Jurkat, Clone E6-1 (cell line): ENCODE measurements around the gene PTTG1. TPM values are rescaled to one million over a fixed set of nuclear protein-coding genes. Genes with fewer than 3 reads are reported as not detected.

Source experiments
- DNase-seq: peaks from one replicate; pipeline ENCODE4 v3.0.0-alpha.2; 2011; ENCODE audit warnings: low read depth, low spot score
- H3K4me3 ChIP-seq: 2 replicates; pipeline ENCODE4 v1.5.1; 2011; ENCODE audit warnings: mild to moderate bottlenecking, low read length, control low read depth, moderate library complexity
- polyA plus RNA-seq: library from polyadenylated mRNA; unstranded; fragments of >200 nt; gene quantifications from one replicate; pipeline ENCODE4 v1.2.1, GENCODE V29; 2012; ENCODE audit warnings: missing spikeins; ENCODE audit not compliant: insufficient read length, insufficient read depth

Gene PTTG1
- polyA plus RNA-seq, result 390 TPM

- DNase-seq, result peak; percentile 94
- H3K4me3 ChIP-seq, result peak within 1 kb of the TSS; percentile 95
These were observed at the start of gene PTTG1 for GRCh38 chr5:160421625-160422258. PTTG1 (plus strand) TSS chr5:160421855; CDS start chr5:160422313, 458 bp downstream.

- no peak for DNase-seq
- H3K4me3 ChIP-seq, result no peak overlapping the region
These were observed 46.5 kb upstream of the PTTG1 start for GRCh38 chr5:160375166-160375565.

GRCh38 chr5:160375701-160376100, 46.0 kb upstream of the PTTG1 start:
- DNase-seq, result no peak
- H3K4me3 ChIP-seq, result no peak overlapping the region

- H3K4me3 ChIP-seq, result no peak overlapping the region
- no peak for DNase-seq
These were observed 45.2 kb upstream of the PTTG1 start for GRCh38 chr5:160376416-160376815.

GRCh38 chr5:160377651-160378050, 44.0 kb upstream of the PTTG1 start:
- no peak overlapping the region for H3K4me3 ChIP-seq
- DNase-seq, result no peak

GRCh38 chr5:160378330-160378729, 43.3 kb upstream of the PTTG1 start:
- DNase-seq, result no peak

GRCh38 chr5:160379511-160379910, 42.1 kb upstream of the PTTG1 start:
- no peak for DNase-seq
- H3K4me3 ChIP-seq, result no peak overlapping the region

More at GRCh38 chr5:160378330-160378729, 43.3 kb upstream of the PTTG1 start:
- H3K4me3 ChIP-seq, result no peak overlapping the region

- no peak for DNase-seq
- H3K4me3 ChIP-seq, result no peak overlapping the region
These were observed 41.6 kb upstream of the PTTG1 start for GRCh38 chr5:160380041-160380440.

- H3K4me3 ChIP-seq, result no peak overlapping the region
- no peak for DNase-seq
These were observed 39.3 kb upstream of the PTTG1 start for GRCh38 chr5:160382346-160382745.

GRCh38 chr5:160384681-160385080, 37.0 kb upstream of the PTTG1 start:
- DNase-seq, result no peak
- no peak overlapping the region for H3K4me3 ChIP-seq

- H3K4me3 ChIP-seq, result no peak overlapping the region
- no peak for DNase-seq
These were observed 36.2 kb upstream of the PTTG1 start for GRCh38 chr5:160385496-160385895.

- no peak for DNase-seq
These were observed 34.2 kb upstream of the PTTG1 start for GRCh38 chr5:160387445-160387844.

GRCh38 chr5:160390787-160391696, 30.6 kb upstream of the PTTG1 start:
- peak; percentile 20 for DNase-seq
- no peak overlapping the region for H3K4me3 ChIP-seq

More at GRCh38 chr5:160387445-160387844, 34.2 kb upstream of the PTTG1 start:
- no peak overlapping the region for H3K4me3 ChIP-seq

- H3K4me3 ChIP-seq, result no peak overlapping the region
- no peak for DNase-seq
These were observed 26.5 kb upstream of the PTTG1 start for GRCh38 chr5:160395111-160395510.

- H3K4me3 ChIP-seq, result no peak overlapping the region
These were observed 24.2 kb upstream of the PTTG1 start for GRCh38 chr5:160397492-160397891.

GRCh38 chr5:160398806-160399205, 22.8 kb upstream of the PTTG1 start:
- DNase-seq, result no peak
- peak overlapping the region; percentile 87 for H3K4me3 ChIP-seq

More at GRCh38 chr5:160397492-160397891, 24.2 kb upstream of the PTTG1 start:
- DNase-seq, result no peak

GRCh38 chr5:160399402-160400353, 22.0 kb upstream of the PTTG1 start, which contains the start of gene FAM200C:
FAM200C (minus strand) TSS chr5:160400054; CDS start chr5:160395490, 4,564 bp downstream.
- DNase-seq, result peak; percentile 83
- H3K4me3 ChIP-seq, result peak within 1 kb of the TSS; percentile 87

GRCh38 chr5:160418561-160419457, 2.8 kb upstream of the PTTG1 start, which contains the start of gene SLU7:
SLU7 (minus strand) TSS chr5:160419081; CDS start chr5:160415294, 3,787 bp downstream.
- H3K4me3 ChIP-seq, result peak within 1 kb of the TSS; percentile 97

More at GRCh38 chr5:160418561-160419457, 2.8 kb upstream of the PTTG1 start, which contains the start of gene SLU7:
- DNase-seq, result peak; percentile 88
